IgD-negative memory B cell (primary cell): ENCODE data around the gene SHISAL1. TPM values are rescaled to one million over a fixed set of nuclear protein-coding genes. Genes with fewer than 3 reads are reported as not detected.

Source experiments
- H3K27ac Mint-ChIP-seq, 3 donors: one replicate each; pipeline ENCODE4 v1.8.0; 2020 to 2022; ENCODE audit warnings: mild to moderate bottlenecking in 3 of 3, mixed read lengths in 3 of 3, moderate library complexity in 1 of 3
- H3K27me3 Mint-ChIP-seq: one replicate; pipeline ENCODE4 v1.8.0; 2021; ENCODE audit warnings: mixed read lengths
- H3K36me3 Mint-ChIP-seq: one replicate; pipeline ENCODE4 v1.8.0; 2020; ENCODE audit warnings: mild to moderate bottlenecking, mixed read lengths
- H3K4me1 Mint-ChIP-seq, 3 donors: one replicate each; pipeline ENCODE4 v1.8.0; 2020 to 2022; ENCODE audit warnings: mixed read lengths in 3 of 3, mild to moderate bottlenecking in 1 of 3
- H3K4me3 Mint-ChIP-seq, 4 donors: one replicate each; pipeline ENCODE4 v1.8.0; 2020 to 2022; ENCODE audit warnings: mild to moderate bottlenecking in 4 of 4, mixed read lengths in 4 of 4, moderate library complexity in 3 of 4
- H3K9me3 Mint-ChIP-seq, 3 donors: one replicate each; pipeline ENCODE4 v1.8.0; 2020 to 2021; ENCODE audit warnings: mixed read lengths in 3 of 3, mild to moderate bottlenecking in 1 of 3
- polyA plus RNA-seq: library from polyadenylated mRNA; unstranded; fragments of 300-500 nt; fragmentation: Illumina TruSeq; gene quantifications from one replicate; pipeline ENCODE4 v1.2.3, GENCODE V29; 2021

Gene SHISAL1
- polyA plus RNA-seq: not detected

DNA sequence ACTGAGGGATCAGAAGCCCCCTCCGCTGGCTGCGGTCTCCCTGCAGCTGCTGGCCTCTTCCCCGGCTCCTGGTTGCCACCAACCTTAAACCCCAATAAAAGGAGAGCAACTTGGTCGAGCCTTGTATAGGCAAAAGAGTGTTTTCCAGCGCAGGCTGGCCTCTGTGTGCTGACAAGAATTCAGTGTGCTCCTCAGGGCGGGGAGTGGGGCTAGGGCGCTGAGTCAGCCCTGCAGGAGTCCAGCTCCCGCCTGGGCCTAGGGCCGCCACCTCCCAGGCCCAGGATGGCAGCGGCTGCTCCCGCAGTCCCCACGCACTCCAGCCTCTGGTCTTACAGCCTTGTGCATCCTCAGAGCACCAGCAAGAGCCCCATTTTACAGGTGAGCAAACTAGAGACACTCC is at the start of gene SHISAL1:
Gene SHISAL1 (minus strand): TSS at position 186 of the 400 bp plus-strand sequence. CDS start 12,006 bp downstream, outside the sequence.
- Mint-ChIP-seq H3K27me3 (no peaks in the 10 kb centered on the region), H3K9me3 (no peaks in the 10 kb centered on the region), H3K27ac (no peak within 1 kb of the TSS), H3K4me3 (no peak within 1 kb of the TSS), H3K4me1 (no peaks in the 10 kb centered on the region), H3K36me3 (no peaks in the 10 kb centered on the region)

DNA sequence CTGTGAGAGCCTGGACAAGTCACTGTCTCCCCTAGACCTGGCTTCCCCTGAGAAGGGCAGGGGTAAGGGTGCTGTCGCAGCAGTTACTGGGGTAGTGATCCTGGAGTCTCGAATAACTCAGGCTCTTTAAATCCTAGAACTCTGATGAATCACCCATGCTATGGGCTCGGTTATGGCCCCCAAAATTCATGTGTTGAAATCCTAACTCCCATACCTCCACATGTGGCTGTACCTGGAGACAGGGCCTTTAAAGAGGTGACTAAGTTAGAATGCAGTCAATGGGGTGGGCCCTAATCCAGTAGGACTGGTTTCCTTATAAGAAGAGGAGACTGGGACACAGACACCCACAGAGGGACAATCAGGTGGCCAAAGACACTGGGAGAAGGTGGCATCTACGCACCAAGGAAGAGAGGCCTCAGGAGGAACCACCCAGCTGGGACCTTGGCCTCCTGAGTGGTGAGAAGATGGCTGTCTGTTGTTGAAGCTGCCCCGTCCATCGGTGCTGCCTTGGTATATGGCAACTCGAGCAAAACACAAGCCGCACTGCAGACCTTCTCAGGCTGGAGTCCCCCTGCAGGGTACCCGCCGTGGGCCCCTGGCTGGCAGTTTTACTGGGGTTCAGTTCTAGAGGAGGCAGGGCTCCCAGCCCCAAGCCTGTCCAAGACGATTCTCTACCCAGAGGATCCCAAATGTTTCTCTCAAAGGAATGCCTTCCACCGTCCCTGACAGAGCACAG is 48.8 kb upstream of the SHISAL1 start:
- Mint-ChIP-seq H3K9me3 (no peaks in the 10 kb centered on the region), H3K27ac (no peak overlapping the region), H3K4me3 (no peak overlapping the region), H3K36me3 (no peaks in the 10 kb centered on the region), H3K27me3 (peaks cover 4% of the 10 kb centered on the region), H3K4me1 (no peaks in the 10 kb centered on the region)

GRCh38 chr22:44360668-44361381 is 48.1 kb upstream of the SHISAL1 start:
- Mint-ChIP-seq H3K4me1 (no peaks in the 10 kb centered on the region), H3K9me3 (no peaks in the 10 kb centered on the region), H3K27me3 (peaks cover 9% of the 10 kb centered on the region), H3K4me3 (no peak overlapping the region), H3K27ac (no peak overlapping the region), H3K36me3 (no peaks in the 10 kb centered on the region)

- no peaks in the 10 kb centered on the region for H3K36me3 Mint-ChIP-seq
- H3K27me3 Mint-ChIP-seq: peaks cover 11% of the 10 kb centered on the region
- no peaks in the 10 kb centered on the region for H3K4me1 Mint-ChIP-seq
- H3K27ac Mint-ChIP-seq: no peak overlapping the region
- no peaks in the 10 kb centered on the region for H3K9me3 Mint-ChIP-seq
- no peak overlapping the region for H3K4me3 Mint-ChIP-seq
Measured at GRCh38 chr22:44360306-44360667, 47.5 kb upstream of the SHISAL1 start.

- H3K27ac Mint-ChIP-seq: no peak overlapping the region
- H3K9me3 Mint-ChIP-seq: no peaks in the 10 kb centered on the region
- peaks cover 13% of the 10 kb centered on the region for H3K27me3 Mint-ChIP-seq
- no peaks in the 10 kb centered on the region for H3K4me1 Mint-ChIP-seq
- no peaks in the 10 kb centered on the region for H3K36me3 Mint-ChIP-seq
- H3K4me3 Mint-ChIP-seq: no peak overlapping the region
Measured at GRCh38 chr22:44359496-44360110, 46.9 kb upstream of the SHISAL1 start.

DNA sequence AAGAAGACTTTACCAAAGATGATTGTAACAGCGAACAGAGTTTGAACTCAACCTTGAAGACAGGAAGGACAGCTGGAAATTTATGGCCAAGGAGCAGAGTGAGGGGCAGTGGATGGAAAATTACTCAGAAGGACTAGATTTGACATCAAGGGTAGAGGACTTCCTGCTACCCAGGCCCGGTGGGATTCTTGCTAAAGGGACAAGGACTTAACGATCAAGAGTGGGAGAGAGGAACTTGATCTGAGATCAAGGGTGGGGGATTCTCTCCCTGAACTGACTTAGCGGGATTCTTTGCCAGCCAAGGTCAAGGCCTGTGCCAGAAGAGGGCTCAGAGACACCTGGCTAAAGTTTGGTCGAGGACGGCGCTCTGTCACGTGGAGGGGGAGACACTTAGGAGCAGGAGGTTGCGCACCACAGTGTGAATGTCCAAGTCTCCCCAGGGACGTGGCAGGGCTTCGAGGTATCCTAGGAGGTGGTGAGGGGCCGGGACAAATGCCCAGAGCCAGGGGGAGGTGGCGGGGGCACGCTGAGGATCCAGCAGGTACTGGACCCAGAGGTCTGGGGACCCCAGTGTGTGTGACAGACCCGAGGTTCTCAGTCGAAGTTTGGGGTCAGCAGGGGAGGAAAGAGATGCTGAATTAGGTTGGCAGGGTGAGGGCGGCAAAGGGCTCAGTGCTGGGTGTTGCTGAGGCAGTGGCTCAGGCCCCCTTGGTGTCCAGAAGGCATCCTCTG is 46.1 kb upstream of the SHISAL1 start:
- peaks cover 13% of the 10 kb centered on the region for H3K27me3 Mint-ChIP-seq
- no peaks in the 10 kb centered on the region for H3K36me3 Mint-ChIP-seq
- no peak overlapping the region for H3K27ac Mint-ChIP-seq
- no peak overlapping the region for H3K4me3 Mint-ChIP-seq
- no peaks in the 10 kb centered on the region for H3K4me1 Mint-ChIP-seq
- no peaks in the 10 kb centered on the region for H3K9me3 Mint-ChIP-seq

- no peak overlapping the region for H3K27ac Mint-ChIP-seq
- H3K4me3 Mint-ChIP-seq: no peak overlapping the region
- no peaks in the 10 kb centered on the region for H3K4me1 Mint-ChIP-seq
- H3K9me3 Mint-ChIP-seq: no peaks in the 10 kb centered on the region
- peaks cover 18% of the 10 kb centered on the region for H3K27me3 Mint-ChIP-seq
- H3K36me3 Mint-ChIP-seq: no peaks in the 10 kb centered on the region
Measured at GRCh38 chr22:44357966-44358465, 45.3 kb upstream of the SHISAL1 start.

DNA sequence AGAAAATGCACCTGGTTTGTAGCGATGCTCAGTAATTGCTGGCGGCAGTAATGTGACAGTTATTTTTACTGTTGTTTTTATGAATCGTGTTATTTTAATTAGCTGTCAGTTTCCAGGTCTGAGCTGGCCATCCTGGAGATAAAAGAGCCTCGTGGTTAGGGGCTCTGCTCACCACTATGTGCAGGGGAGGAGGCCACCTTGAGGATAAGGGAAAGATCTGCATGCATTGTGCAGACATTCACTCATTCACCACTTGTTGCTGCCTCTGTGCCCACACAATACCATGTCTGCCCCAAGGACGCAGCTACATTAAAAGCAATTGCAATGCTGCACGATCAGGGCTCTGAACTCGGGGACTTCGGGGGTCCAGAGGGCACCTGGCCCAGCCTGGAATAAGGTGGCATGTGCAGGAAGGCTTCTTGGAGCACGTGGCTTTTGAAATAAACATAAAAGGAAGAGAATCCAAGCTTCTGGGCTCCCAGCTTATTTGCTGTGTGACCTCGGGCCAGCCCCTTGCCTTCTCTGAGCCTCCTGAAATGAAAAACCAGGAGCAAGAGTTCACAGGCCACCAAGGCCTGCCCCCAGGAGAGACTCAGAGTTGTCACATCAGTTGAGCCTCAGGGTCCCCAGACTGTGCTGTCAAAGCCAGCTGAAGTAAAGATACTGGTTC is 44.7 kb upstream of the SHISAL1 start:
- no peaks in the 10 kb centered on the region for H3K9me3 Mint-ChIP-seq
- H3K4me3 Mint-ChIP-seq: no peak overlapping the region
- H3K36me3 Mint-ChIP-seq: no peaks in the 10 kb centered on the region
- H3K27ac Mint-ChIP-seq: no peak overlapping the region
- peaks cover 24% of the 10 kb centered on the region for H3K27me3 Mint-ChIP-seq
- no peaks in the 10 kb centered on the region for H3K4me1 Mint-ChIP-seq

DNA sequence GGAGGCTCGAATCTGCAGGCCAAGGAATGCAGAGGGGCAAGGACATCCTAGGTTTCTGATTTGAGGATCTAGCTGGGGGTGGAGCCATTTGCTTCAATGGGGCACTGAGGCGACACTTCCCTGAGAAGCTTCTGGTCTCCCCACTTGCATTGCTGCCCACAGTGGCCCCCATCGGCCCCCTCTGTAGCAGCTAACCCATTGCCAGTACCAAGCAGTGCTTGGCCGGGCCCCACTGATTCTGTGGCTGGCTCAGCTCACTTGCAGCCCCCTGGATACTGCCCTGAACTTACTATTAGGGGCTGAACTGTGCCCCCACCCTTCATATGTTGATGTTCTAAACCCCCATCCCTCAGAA is 42.9 kb upstream of the SHISAL1 start:
- no peaks in the 10 kb centered on the region for H3K9me3 Mint-ChIP-seq
- H3K36me3 Mint-ChIP-seq: no peaks in the 10 kb centered on the region
- peaks cover 0 to 3% (median 0%) of the 10 kb centered on the region in 3 donors for H3K4me1 Mint-ChIP-seq
- no peak overlapping the region for H3K27ac Mint-ChIP-seq
- peaks cover 32% of the 10 kb centered on the region for H3K27me3 Mint-ChIP-seq
- no peak overlapping the region for H3K4me3 Mint-ChIP-seq

GRCh38 chr22:44354288-44354687 is 41.5 kb upstream of the SHISAL1 start:
- Mint-ChIP-seq H3K36me3 (no peaks in the 10 kb centered on the region), H3K27me3 (peaks cover 38% of the 10 kb centered on the region), H3K4me3 (no peak overlapping the region), H3K9me3 (no peaks in the 10 kb centered on the region), H3K4me1 (peaks cover 0 to 3% (median 0%) of the 10 kb centered on the region in 3 donors), H3K27ac (peak overlapping the region in 1 of 3 donors; percentile 91)

GRCh38 chr22:44353041-44353440 is 40.3 kb upstream of the SHISAL1 start:
- Mint-ChIP-seq H3K36me3 (no peaks in the 10 kb centered on the region), H3K4me3 (no peak overlapping the region), H3K9me3 (no peaks in the 10 kb centered on the region), H3K4me1 (peaks cover 0 to 3% (median 0%) of the 10 kb centered on the region in 3 donors), H3K27me3 (peaks cover 38% of the 10 kb centered on the region), H3K27ac (no peak overlapping the region)

DNA sequence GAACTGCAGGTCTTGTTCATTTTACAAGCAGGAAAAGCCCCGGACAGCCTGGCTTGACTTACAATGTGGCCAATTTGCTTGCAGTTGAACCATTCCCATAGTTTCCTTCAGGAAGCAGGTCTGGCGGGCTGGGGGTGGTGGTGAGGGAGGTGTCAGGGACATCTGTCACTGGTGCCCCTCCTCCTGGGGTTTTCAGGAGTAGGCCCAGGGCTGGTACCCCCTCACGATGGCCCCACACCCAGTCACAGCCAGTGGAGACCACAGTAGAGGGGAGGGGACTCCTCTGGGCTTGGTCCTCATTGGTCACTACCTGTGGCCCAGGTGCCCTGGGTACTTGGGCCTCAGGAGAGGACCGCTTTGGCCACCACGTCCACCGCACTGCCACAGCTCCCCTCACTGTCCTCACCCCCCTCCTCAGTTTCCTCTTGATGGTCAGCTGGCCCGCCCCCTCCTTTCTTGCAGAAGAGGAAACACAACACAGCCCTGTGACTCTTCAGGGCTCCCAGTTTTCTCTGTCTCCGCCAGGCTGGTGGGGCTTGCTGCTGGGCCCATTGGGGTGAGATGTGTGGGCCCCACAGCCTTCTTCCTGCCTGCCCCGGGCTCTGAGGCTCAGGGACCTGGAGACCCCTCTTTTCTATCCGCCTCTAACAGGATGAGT is 39.8 kb upstream of the SHISAL1 start:
- Mint-ChIP-seq H3K36me3 (no peaks in the 10 kb centered on the region), H3K4me1 (peaks cover 0 to 3% (median 0%) of the 10 kb centered on the region in 3 donors), H3K4me3 (no peak overlapping the region), H3K9me3 (no peaks in the 10 kb centered on the region), H3K27me3 (peaks cover 36% of the 10 kb centered on the region), H3K27ac (no peak overlapping the region)

- Mint-ChIP-seq H3K9me3 (no peaks in the 10 kb centered on the region), H3K4me3 (peak overlapping the region in 1 of 4 donors; percentile 75), H3K4me1 (peaks cover 0 to 3% (median 0%) of the 10 kb centered on the region in 3 donors), H3K36me3 (no peaks in the 10 kb centered on the region), H3K27me3 (peaks cover 38% of the 10 kb centered on the region), H3K27ac (no peak overlapping the region)
Measured at GRCh38 chr22:44351685-44352377, 39.1 kb upstream of the SHISAL1 start.

- Mint-ChIP-seq H3K4me3 (no peak overlapping the region), H3K4me1 (peaks cover 0 to 3% (median 0%) of the 10 kb centered on the region in 3 donors), H3K36me3 (no peaks in the 10 kb centered on the region), H3K27ac (no peak overlapping the region), H3K27me3 (peaks cover 37% of the 10 kb centered on the region), H3K9me3 (no peaks in the 10 kb centered on the region)
Measured at GRCh38 chr22:44351037-44351436, 38.3 kb upstream of the SHISAL1 start.
